Tibial nerve (tissue), 4 donors: Measurements from ENCODE around the gene RSPH4A. TPM values are rescaled to one million over a fixed set of nuclear protein-coding genes. Genes with fewer than 3 reads are reported as not detected.

Experiments used
- DNase-seq, 2 donors: peaks; one replicate each; pipeline ENCODE4 v3.0.0-alpha.2; 2019; ENCODE audit warnings: low spot score in 2 of 2
- H3K27ac ChIP-seq, 4 donors: fragments of 200-600 bp; sonication (generic) in 3 of 4; one replicate each; pipeline ENCODE4 v1.5.1; 2017 to 2019; ENCODE audit warnings: mild to moderate bottlenecking in 1 of 4
- H3K27me3 ChIP-seq, 2 donors: fragments of 200-600 bp; sonication (generic) in 1 of 2; one replicate each; pipeline versions ENCODE4 v1.5.1 to v1.6.0; 2017 to 2019
- H3K36me3 ChIP-seq, 3 donors: fragments of 200-600 bp; sonication (generic); one replicate each; pipeline ENCODE4 v1.5.1; 2018 to 2019
- H3K4me1 ChIP-seq, 4 donors: fragments of 200-600 bp; sonication (generic) in 3 of 4; one replicate each; pipeline ENCODE4 v1.5.1; 2017 to 2019
- H3K4me3 ChIP-seq, 4 donors: fragments of 200-600 bp; sonication (generic) in 3 of 4; one replicate each; pipeline ENCODE4 v1.5.1; 2017 to 2019; ENCODE audit warnings: mild to moderate bottlenecking in 1 of 4, moderate library complexity in 1 of 4
- H3K9me3 ChIP-seq, 4 donors: fragments of 200-600 bp; sonication (generic) in 3 of 4; one replicate each; pipeline ENCODE4 v1.5.1; 2017 to 2019
- CTCF ChIP-seq, 5 experiments: fragments of 200-600 bp in 3 of 5; fragments of 450-650 bp in 2 of 5; sonication (generic) in 3 of 5; IDR thresholded peaks; one replicate each; pipeline ENCODE4 v1.5.1; 2016 to 2019; ENCODE audit warnings: antibody characterized with exemption in 5 of 5, mild to moderate bottlenecking in 3 of 5, moderate library complexity in 2 of 5
- EP300 ChIP-seq, 2 donors: sonication (generic); formaldehyde crosslinking; IDR thresholded peaks; one replicate each; pipeline ENCODE4 v1.6.1; 2017; ENCODE audit warnings: antibody characterized with exemption in 2 of 2, mild to moderate bottlenecking in 1 of 2
- POLR2A ChIP-seq, 2 donors: fragments of 450-650 bp; IDR thresholded peaks; one replicate each; pipeline ENCODE4 v1.6.1; 2017; ENCODE audit warnings: antibody characterized with exemption in 2 of 2, mild to moderate bottlenecking in 2 of 2, moderate library complexity in 2 of 2
- WGBS, 2 donors: methylation state at CpG; one replicate each; pipeline ENCODE4 v1.1.5; 2018; 5-methylcytosine and 5-hydroxymethylcytosine counted together
- total RNA-seq, 4 donors: library from RNA; depleted of rRNA; stranded (reverse); fragments of >200 nt; gene quantifications; one replicate each; pipeline ENCODE4 v1.1.0, GENCODE V29; 2016

Gene RSPH4A
- total RNA-seq, 4 donors from 2014 or later = 0.30 to 0.78 (median 0.42) TPM; not detected in 1

- H3K27me3 ChIP-seq = no peaks in the 10 kb centered on the region
- 65 to 73% methylated on average over 3 of the region's 3 CpGs for WGBS, 2 donors
- DNase-seq = no peak
- H3K4me3 ChIP-seq = no peak overlapping the region
- H3K27ac ChIP-seq = no peak overlapping the region
- no peaks in the 10 kb centered on the region for H3K36me3 ChIP-seq
- no peak for TF ChIP-seq CTCF (IDR thresholded peaks at IDR 0.05)
- TF ChIP-seq EP300 (IDR thresholded peaks at IDR 0.05) = no peak
- TF ChIP-seq POLR2A (IDR thresholded peaks at IDR 0.05) = no peak
- H3K9me3 ChIP-seq = no peaks in the 10 kb centered on the region
- no peaks in the 10 kb centered on the region for H3K4me1 ChIP-seq
Observed at GRCh38 chr6:116624036-116624805, 7.9 kb downstream of the RSPH4A start.

GRCh38 chr6:116625872-116626271, 9.6 kb downstream of the RSPH4A start:
- Histone ChIP-seq H3K27ac (no peak overlapping the region), H3K4me3 (no peak overlapping the region), H3K27me3 (no peaks in the 10 kb centered on the region), H3K36me3 (no peaks in the 10 kb centered on the region), H3K4me1 (no peaks in the 10 kb centered on the region), H3K9me3 (no peaks in the 10 kb centered on the region)
- DNase-seq = no peak
- 94% methylated on average over 3 of the region's 3 CpGs for WGBS, 2 donors
- TF ChIP-seq CTCF (IDR thresholded peaks at IDR 0.05) (no peak), POLR2A (IDR thresholded peaks at IDR 0.05) (no peak), EP300 (IDR thresholded peaks at IDR 0.05) (no peak)

- no peaks in the 10 kb centered on the region for H3K9me3 ChIP-seq
- TF ChIP-seq EP300 (IDR thresholded peaks at IDR 0.05) = no peak
- TF ChIP-seq POLR2A (IDR thresholded peaks at IDR 0.05) = no peak
- TF ChIP-seq CTCF (IDR thresholded peaks at IDR 0.05) = no peak
- H3K27me3 ChIP-seq = no peaks in the 10 kb centered on the region
- H3K36me3 ChIP-seq = peaks cover 0 to 23% (median 7%) of the 10 kb centered on the region in 3 donors
- H3K4me3 ChIP-seq = no peak overlapping the region
- no peaks in the 10 kb centered on the region for H3K4me1 ChIP-seq
- no peak for DNase-seq
- 58 to 64% methylated on average over 5 of the region's 5 CpGs for WGBS, 2 donors
- no peak overlapping the region for H3K27ac ChIP-seq
Observed at GRCh38 chr6:116629563-116629981, 13.3 kb downstream of the RSPH4A start.

- Histone ChIP-seq H3K27ac (no peak overlapping the region), H3K4me3 (no peak overlapping the region), H3K9me3 (no peaks in the 10 kb centered on the region), H3K27me3 (no peaks in the 10 kb centered on the region), H3K36me3 (peaks cover 0 to 24% (median 7%) of the 10 kb centered on the region in 3 donors), H3K4me1 (no peaks in the 10 kb centered on the region)
- TF ChIP-seq POLR2A (IDR thresholded peaks at IDR 0.05) (no peak), CTCF (IDR thresholded peaks at IDR 0.05) (no peak), EP300 (IDR thresholded peaks at IDR 0.05) (no peak)
- 60 to 77% methylated on average over 5 of the region's 5 CpGs for WGBS, 2 donors
- no peak for DNase-seq
Observed at GRCh38 chr6:116631379-116631990, 15.2 kb downstream of the RSPH4A start.

- no peak for DNase-seq
- H3K4me1 ChIP-seq = no peaks in the 10 kb centered on the region
- H3K27me3 ChIP-seq = no peaks in the 10 kb centered on the region
- H3K4me3 ChIP-seq = no peak overlapping the region
- H3K9me3 ChIP-seq = no peaks in the 10 kb centered on the region
- no peak overlapping the region for H3K27ac ChIP-seq
- H3K36me3 ChIP-seq = peaks cover 0 to 33% (median 7%) of the 10 kb centered on the region in 3 donors
- TF ChIP-seq CTCF (IDR thresholded peaks at IDR 0.05) (no peak), POLR2A (IDR thresholded peaks at IDR 0.05) (no peak), EP300 (IDR thresholded peaks at IDR 0.05) (no peak)
- 92 to 95% methylated on average over 2 of the region's 2 CpGs for WGBS, 2 donors
Observed at GRCh38 chr6:116633685-116634084, 17.4 kb downstream of the RSPH4A start.
